ENCODE data around the gene WRNIP1.
"Not testable (repeated sequence)": the region's sequence is repeated elsewhere in the genome, so short reads cannot be mapped to it uniquely, and the experiment has no call there.

Gene WRNIP1

GRCh38 chr6:2741756-2742155 is 23.4 kb upstream of the WRNIP1 start:
- FAIRE-seq = no peak

GRCh38 chr6:2743280-2744208 is 21.6 kb upstream of the WRNIP1 start:
- FAIRE-seq = no peak

- no peak for FAIRE-seq
Measured at GRCh38 chr6:2744209-2744771, 20.9 kb upstream of the WRNIP1 start.

GRCh38 chr6:2744778-2745177 is 20.4 kb upstream of the WRNIP1 start:
- no peak for FAIRE-seq

GRCh38 chr6:2745246-2745645 is 19.9 kb upstream of the WRNIP1 start:
- FAIRE-seq = no peak

- no peak for FAIRE-seq
Measured at GRCh38 chr6:2746557-2747061, 18.6 kb upstream of the WRNIP1 start.

GRCh38 chr6:2748183-2748582 is 17.0 kb upstream of the WRNIP1 start:
- FAIRE-seq = no peak

- FAIRE-seq = peak; percentile 79
Measured at GRCh38 chr6:2749969-2750600, 15.1 kb upstream of the WRNIP1 start.

- no peak for FAIRE-seq
Measured at GRCh38 chr6:2750832-2751231, 14.4 kb upstream of the WRNIP1 start, which contains the start of gene MYLK4. TSS of gene MYLK4 (minus strand) at chr6:2750922. CDS start at chr6:2749294, 1,628 bp downstream.

GRCh38 chr6:2751871-2752270 is 13.3 kb upstream of the WRNIP1 start:
- no peak for FAIRE-seq

- FAIRE-seq = no peak
Measured at GRCh38 chr6:2752477-2753109, 12.6 kb upstream of the WRNIP1 start.

GRCh38 chr6:2753110-2753489 is 12.1 kb upstream of the WRNIP1 start:
- no peak for FAIRE-seq

GRCh38 chr6:2753743-2754142 is 11.4 kb upstream of the WRNIP1 start:
- FAIRE-seq = no peak

- no peak for FAIRE-seq
Measured at GRCh38 chr6:2754393-2754792, 10.8 kb upstream of the WRNIP1 start.

- FAIRE-seq = no peak
Measured at GRCh38 chr6:2754911-2755310, 10.3 kb upstream of the WRNIP1 start.

- no peak for FAIRE-seq
Measured at GRCh38 chr6:2755456-2755855, 9.7 kb upstream of the WRNIP1 start.

- FAIRE-seq = no peak
Measured at GRCh38 chr6:2756241-2756640, 9.0 kb upstream of the WRNIP1 start.

GRCh38 chr6:2756687-2757224 is 8.4 kb upstream of the WRNIP1 start:
- no peak for FAIRE-seq

- no peak for FAIRE-seq
Measured at GRCh38 chr6:2758980-2759379, 6.2 kb upstream of the WRNIP1 start.

- no peak for FAIRE-seq
Measured at GRCh38 chr6:2760882-2761842, 4.0 kb upstream of the WRNIP1 start.

GRCh38 chr6:2762868-2763267 is 2.3 kb upstream of the WRNIP1 start:
- FAIRE-seq = not testable (repeated sequence)
